Psoas muscle (tissue), 8 donors: ENCODE measurements around the gene ESAM. TPM values are rescaled to one million over a fixed set of nuclear protein-coding genes. Genes with fewer than 3 reads are reported as not detected.
A peak's percentile ranks its signal among the peaks of the same experiment; 100 is the strongest.
"Not testable (repeated sequence)": the region's sequence is repeated elsewhere in the genome, so short reads cannot be mapped to it uniquely, and the experiment has no call there.

Experiments used
- ATAC-seq, 4 donors: fragments of 200-7000 bp; cut with Tn5 transposase; one replicate each; pipeline ENCODE4 v1.9.1; 2020; ENCODE audit warnings: moderate library complexity in 3 of 4, mild to moderate bottlenecking in 2 of 4
- DNase-seq, 2 donors: peaks; one replicate each; pipeline ENCODE4 v3.0.0-alpha.2; 2020
- H3K27ac ChIP-seq: fragments of 200-600 bp; one replicate; pipeline ENCODE4 v1.8.0; 2022
- H3K27me3 ChIP-seq, 3 donors: fragments of 200-600 bp in 1 of 3; one replicate each; pipeline versions ENCODE4 v1.6.1 to v1.8.0; 2013 to 2022; ENCODE audit warnings: low read length in 2 of 3, mild to moderate bottlenecking in 2 of 3, moderate library complexity in 1 of 3; ENCODE audit not compliant: insufficient read depth in 3 of 3
- H3K36me3 ChIP-seq, 2 donors: fragments of 200-600 bp in 1 of 2; one replicate each; pipeline versions ENCODE4 v1.6.1 to v1.8.0; 2013 to 2022; ENCODE audit warnings: low read depth in 1 of 2, mild to moderate bottlenecking in 1 of 2, moderate library complexity in 1 of 2; ENCODE audit not compliant: insufficient read depth in 1 of 2
- H3K4me1 ChIP-seq: fragments of 200-600 bp; one replicate; pipeline ENCODE4 v1.8.0; 2022
- H3K4me3 ChIP-seq: fragments of 200-600 bp; one replicate; pipeline ENCODE4 v1.8.0; 2022; ENCODE audit warnings: mild to moderate bottlenecking
- H3K9me3 ChIP-seq: fragments of 200-600 bp; one replicate; pipeline ENCODE4 v1.8.0; 2022
- CTCF ChIP-seq: fragments of 200-600 bp; IDR thresholded peaks from one replicate; pipeline ENCODE4 v1.8.0; 2022; ENCODE audit warnings: antibody characterized with exemption
- WGBS, 3 donors: extraction: QIAGEN DNeasy Blood & Tissue Kit; methylation state at CpG; one replicate each; pipeline versions ENCODE4 v1.1.6 to v1.1.7; 2013; 5-methylcytosine and 5-hydroxymethylcytosine counted together
- intact Hi-C, 2 donors: fragments of 100-400 bp; cut with DNase I; formaldehyde crosslinking; loops; one replicate each; pipeline versions ENCODE4 v1.11.0 to v1.14.2; 2022
- polyA plus RNA-seq, 3 donors: library from polyadenylated mRNA; stranded (reverse); fragments of 200-250 nt; gene quantifications; one replicate each; pipeline ENCODE4 v1.2.3, GENCODE V29; 2013
- total RNA-seq, 4 donors: library from RNA; stranded (reverse); fragmentation: NEBNext Ultra II Directional in 2 of 4; extraction: Animal tissue kit (Norgen Biotek cat#: 25700) in 2 of 4; gene quantifications; one replicate each; pipeline versions ENCODE4 v1.2.1 to v1.2.4, GENCODE V29; 2021 to 2023
- donor health status: healthy with polysubstance abuse.
- donor health status: DM: no; HTN: no; CAD: no; lungs with moderate emphysema.
- donor health status: Bipolar disorder and iron deficiency.
- donor health status: healthy.
- donor health status: DM: yes; HTN: yes; CAD: no.
- donor health status: DM: no; HTN: no; CAD: no.
- donor health status: DM: no; HTN: no; CAD: no.
- donor health status: DM: yes; HTN: yes; CAD: no.

Gene ESAM
- total and polyA plus RNA-seq, 7 donors, result 18.4 to 37.2 (median 27.9) TPM

GRCh38 chr11:124778281-124778680, 16.2 kb upstream of the ESAM start:
- WGBS, 3 donors, result 81 to 89% (median 84%) methylated on average over 2 of the region's 2 CpGs
- Histone ChIP-seq H3K9me3 (no peaks in the 10 kb centered on the region), H3K27ac (no peak overlapping the region), H3K4me1 (no peaks in the 10 kb centered on the region), H3K4me3 (no peak overlapping the region), H3K36me3 (peaks cover 0 to 6% of the 10 kb centered on the region in 2 donors), H3K27me3 (no peaks in the 10 kb centered on the region)
- intact Hi-C loops, result no loop called here
- no peak for TF ChIP-seq CTCF
- DNase-seq, result no peak
- no peak for ATAC-seq

- TF ChIP-seq CTCF, result no peak
- 91% methylated on average over 7 of the region's 7 CpGs for WGBS, 3 donors
- Histone ChIP-seq H3K4me3 (no peak overlapping the region), H3K36me3 (peaks cover under 1 to 15% of the 10 kb centered on the region in 2 donors), H3K27me3 (no peaks in the 10 kb centered on the region), H3K9me3 (no peaks in the 10 kb centered on the region), H3K27ac (peak overlapping the region; percentile 7), H3K4me1 (no peaks in the 10 kb centered on the region)
- DNase-seq (no peak), ATAC-seq (no peak)
- intact Hi-C loops, result no loop called here
Measured at GRCh38 chr11:124776865-124777645, 15.0 kb upstream of the ESAM start.

- H3K4me3 ChIP-seq, H3K27me3 ChIP-seq, H3K4me1 ChIP-seq, intact Hi-C loops, H3K9me3 ChIP-seq, H3K27ac ChIP-seq, ATAC-seq, DNase-seq: not testable (repeated sequence)
- WGBS, 3 donors, result 97 to 98% (median 97%) methylated on average over 6 of the region's 6 CpGs
- peaks cover 11 to 65% of the 10 kb centered on the region in 2 donors for H3K36me3 ChIP-seq
Measured at GRCh38 chr11:124770959-124771358, 8.9 kb upstream of the ESAM start.

- no peak for TF ChIP-seq CTCF
- ATAC-seq, result no peak
- H3K4me3 ChIP-seq, result no peak overlapping the region
Measured at GRCh38 chr11:124769806-124770774, 8.0 kb upstream of the ESAM start.

GRCh38 chr11:124768914-124769313, 6.8 kb upstream of the ESAM start:
- WGBS, 3 donors, result 87 to 93% (median 90%) methylated on average over 8 of the region's 8 CpGs
- ATAC-seq (no peak), DNase-seq (no peak)
- Histone ChIP-seq H3K4me1 (no peaks in the 10 kb centered on the region), H3K4me3 (no peak overlapping the region), H3K27ac (no peak overlapping the region), H3K9me3 (no peaks in the 10 kb centered on the region), H3K36me3 (peaks cover 11 to 76% of the 10 kb centered on the region in 2 donors), H3K27me3 (no peaks in the 10 kb centered on the region)
- TF ChIP-seq CTCF, result no peak
- intact Hi-C loops, result no loop called here

More at GRCh38 chr11:124769806-124770774, 8.0 kb upstream of the ESAM start:
- no peak for DNase-seq
- Histone ChIP-seq H3K27me3 (no peaks in the 10 kb centered on the region), H3K9me3 (no peaks in the 10 kb centered on the region), H3K4me1 (no peaks in the 10 kb centered on the region), H3K27ac (no peak overlapping the region), H3K36me3 (peaks cover 11 to 74% of the 10 kb centered on the region in 2 donors)
- WGBS, 3 donors, result 97 to 98% (median 97%) methylated on average over 8 of the region's 8 CpGs
- intact Hi-C loops, result no loop called here
